K562 (cell line): ENCODE results near the gene CAPN2. TPM values are rescaled to one million over a fixed set of nuclear protein-coding genes. Genes with fewer than 3 reads are reported as not detected.
A peak's percentile ranks its signal among the peaks of the same experiment; 100 is the strongest.

Experiments used
- CBFA2T2 ChIP-seq: fragments of 450-650 bp; conservative IDR thresholded peaks from 2 replicates; pipeline ENCODE4 v1.6.1; 2017; ENCODE audit warnings: mild to moderate bottlenecking
- CREB3L1 ChIP-seq: fragments of 450-650 bp; IDR thresholded peaks from 2 replicates; pipeline ENCODE4 v1.6.1; 2014; ENCODE audit warnings: low read depth, mild to moderate bottlenecking, moderate library complexity, borderline replicate concordance
- DIDO1 ChIP-seq: fragments of 450-650 bp; IDR thresholded peaks from 2 replicates; pipeline ENCODE4 v1.6.1; 2016; ENCODE audit warnings: low read depth, missing biosample characterization, missing genetic modification characterization
- EP300 ChIP-seq: IDR thresholded peaks from 2 replicates; pipeline ENCODE4 v1.6.1; 2012; ENCODE audit warnings: low read length, improper control_type of control experiment
- FOXK1 ChIP-seq: sonication (generic); formaldehyde crosslinking; IDR thresholded peaks from 2 replicates; pipeline ENCODE4 v1.8.0; 2022; ENCODE audit warnings: missing genetic modification reagents, mild to moderate bottlenecking, borderline replicate concordance
- GATA2 ChIP-seq: sonication (generic); formaldehyde crosslinking; IDR thresholded peaks from 2 replicates; pipeline ENCODE4 v1.4.0; 2020; ENCODE audit warnings: mild to moderate bottlenecking, missing genetic modification reagents
- HDAC1 ChIP-seq, 2 experiments: fragments of 450-650 bp; IDR thresholded peaks; 2 replicates each; pipeline ENCODE4 v1.6.1; 2016 to 2017; ENCODE audit warnings: inconsistent platforms in 1 of 2, mild to moderate bottlenecking in 1 of 2, moderate library complexity in 1 of 2
- HMGN3 ChIP-seq: IDR thresholded peaks from 2 replicates; pipeline ENCODE4 v1.6.1; 2011; ENCODE audit warnings: borderline replicate concordance, low read depth, mild to moderate bottlenecking, mixed read lengths, low read length; ENCODE audit not compliant: insufficient read length; ENCODE audit errors: extremely low read depth
- KLF6 ChIP-seq: fragments of 250-450 bp; sonication (Bioruptor Pico); IDR thresholded peaks from 2 replicates; pipeline ENCODE4 v1.4.0; 2020; ENCODE audit warnings: mild to moderate bottlenecking, moderate library complexity, borderline replicate concordance
- MAFF ChIP-seq: IDR thresholded peaks from 2 replicates; pipeline ENCODE4 v1.6.1; 2012; ENCODE audit warnings: low read length, improper control_type of control experiment
- PHB2 ChIP-seq: fragments of 450-650 bp; IDR thresholded peaks from 2 replicates; pipeline ENCODE4 v1.6.1; 2017; ENCODE audit warnings: low read depth
- PYGO2 ChIP-seq: fragments of 450-650 bp; IDR thresholded peaks from 2 replicates; pipeline ENCODE4 v1.6.1; 2016; ENCODE audit warnings: mild to moderate bottlenecking, missing genetic modification characterization, moderate library complexity, missing compliant biosample characterization
- RUNX1 ChIP-seq: sonication (generic); IDR thresholded peaks from 2 replicates; pipeline ENCODE4 v1.6.1; 2016; ENCODE audit warnings: antibody characterized with exemption, low read depth
- SAFB ChIP-seq: fragments of 200-400 bp; formaldehyde crosslinking; IDR thresholded peaks from 2 replicates; pipeline ENCODE4 v1.6.1; 2017; ENCODE audit warnings: low read depth, low read length, borderline replicate concordance
- SMAD3 ChIP-seq: fragments of 450-650 bp; formaldehyde crosslinking; conservative IDR thresholded peaks from 2 replicates; pipeline ENCODE4 v1.4.0; 2020; ENCODE audit warnings: mild to moderate bottlenecking
- SNIP1 ChIP-seq: fragments of 450-650 bp; IDR thresholded peaks from 2 replicates; pipeline ENCODE4 v1.7.1; 2017; ENCODE audit warnings: low read depth, mild to moderate bottlenecking
- SNRNP70 ChIP-seq: fragments of 200-400 bp; formaldehyde crosslinking; optimal IDR thresholded peaks from 2 replicates; pipeline ENCODE3; 2017; ENCODE audit warnings: low read depth, low read length
- SP2 ChIP-seq: IDR thresholded peaks from 2 replicates; pipeline ENCODE4 v1.6.1; 2011; ENCODE audit warnings: mild to moderate bottlenecking, low read depth, low read length, moderate library complexity; ENCODE audit not compliant: poor library complexity, severe bottlenecking; ENCODE audit errors: extremely low read depth
- TEAD4 ChIP-seq, 2 experiments: sonication (generic) in 1 of 2; formaldehyde crosslinking in 1 of 2; IDR thresholded peaks; 2 replicates each; pipeline versions ENCODE4 v1.6.1 to v1.8.0; 2012 to 2022; ENCODE audit warnings: borderline replicate concordance in 1 of 2, inconsistent platforms in 1 of 2, low read length in 1 of 2, mild to moderate bottlenecking in 1 of 2, missing genetic modification reagents in 1 of 2
- polyA plus RNA-seq, 8 experiments: library from polyadenylated mRNA; depleted of rRNA in 4 of 8; stranded (reverse) in 5 of 8; unstranded in 3 of 8; fragments of >200 nt; fragmentation: Nextera tagmentation in 2 of 8; fragmentation: Illumina TruSeq in 1 of 8; extraction: Ambion mirVana in 2 of 8; extraction: Trizol in 1 of 8; gene quantifications; 2 replicates each; pipeline versions ENCODE4 v1.2.1 to v1.2.3, GENCODE V29; 2011 to 2014; ENCODE audit warnings: inconsistent platforms in 1 of 8, missing spikeins in 1 of 8
- total RNA-seq, 7 experiments: library from RNA; depleted of rRNA in 6 of 7; stranded (reverse); fragments of >200 nt in 6 of 7; fragmentation: Illumina TruSeq in 2 of 7; extraction: Trizol in 2 of 7; gene quantifications; 2 replicates each; pipeline versions ENCODE4 v1.2.1 to v1.2.3, GENCODE V29; 2011 to 2021; ENCODE audit warnings: low replicate concordance in 1 of 7
- TF ChIP-seq, protein P1 (sequence below), 2 experiments: IDR thresholded peaks; 2 replicates each; pipeline ENCODE4 v1.6.1; 2012; ENCODE audit warnings: improper control_type of control experiment in 2 of 2, low read depth in 2 of 2, low read length in 2 of 2, borderline replicate concordance in 1 of 2
- TF ChIP-seq, protein P2 (sequence below): fragments of 200-800 bp; sonication (Bioruptor generic); IDR thresholded peaks from 2 replicates; pipeline ENCODE4 v1.6.1; 2017; ENCODE audit warnings: missing genetic modification characterization, missing compliant biosample characterization

Gene CAPN2
- total and polyA plus RNA-seq, 9 of the 15 experiments (the other 6 are each of a cell fraction or from before 2014, with no cell fraction given): 24.6 to 157 (median 101) TPM

DNA sequence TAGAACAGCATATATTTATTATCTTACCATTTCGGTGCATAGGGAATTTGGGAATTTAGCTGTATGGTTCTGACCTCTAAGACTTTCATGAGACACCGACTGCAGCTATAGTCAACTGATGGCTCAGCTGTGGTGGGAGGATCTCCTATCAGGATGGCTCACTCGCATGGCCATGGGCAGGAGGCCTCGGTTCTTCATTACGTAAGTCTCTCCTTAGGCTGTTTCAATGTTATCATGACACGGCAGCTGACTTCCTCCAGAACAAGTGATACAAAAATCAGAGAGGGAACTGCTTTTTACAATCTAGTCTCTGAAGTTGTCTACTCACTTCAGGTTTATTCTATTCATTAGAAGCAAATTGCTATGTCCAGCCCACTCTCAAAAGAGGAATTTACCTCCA, 33.5 kb upstream of the CAPN2 start (continued):
- TF ChIP-seq SP2: no peak
- TF ChIP-seq PHB2: no peak
- TF ChIP-seq MAFF: no peak
- TF ChIP-seq, protein P1, sequence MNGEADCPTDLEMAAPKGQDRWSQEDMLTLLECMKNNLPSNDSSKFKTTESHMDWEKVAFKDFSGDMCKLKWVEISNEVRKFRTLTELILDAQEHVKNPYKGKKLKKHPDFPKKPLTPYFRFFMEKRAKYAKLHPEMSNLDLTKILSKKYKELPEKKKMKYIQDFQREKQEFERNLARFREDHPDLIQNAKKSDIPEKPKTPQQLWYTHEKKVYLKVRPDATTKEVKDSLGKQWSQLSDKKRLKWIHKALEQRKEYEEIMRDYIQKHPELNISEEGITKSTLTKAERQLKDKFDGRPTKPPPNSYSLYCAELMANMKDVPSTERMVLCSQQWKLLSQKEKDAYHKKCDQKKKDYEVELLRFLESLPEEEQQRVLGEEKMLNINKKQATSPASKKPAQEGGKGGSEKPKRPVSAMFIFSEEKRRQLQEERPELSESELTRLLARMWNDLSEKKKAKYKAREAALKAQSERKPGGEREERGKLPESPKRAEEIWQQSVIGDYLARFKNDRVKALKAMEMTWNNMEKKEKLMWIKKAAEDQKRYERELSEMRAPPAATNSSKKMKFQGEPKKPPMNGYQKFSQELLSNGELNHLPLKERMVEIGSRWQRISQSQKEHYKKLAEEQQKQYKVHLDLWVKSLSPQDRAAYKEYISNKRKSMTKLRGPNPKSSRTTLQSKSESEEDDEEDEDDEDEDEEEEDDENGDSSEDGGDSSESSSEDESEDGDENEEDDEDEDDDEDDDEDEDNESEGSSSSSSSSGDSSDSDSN (IDR thresholded peaks at IDR 0.05; ENCODE audit: borderline replicate concordance in 1 of 2, low read depth in 2 of 2, low read length in 2 of 2): no peak
- no peak for TF ChIP-seq HMGN3
- TF ChIP-seq GATA2 (CRISPR knock-in tag): peak; percentile 82
- no peak for TF ChIP-seq CREB3L1
- TF ChIP-seq SNIP1: no peak
- no peak; the same call in 1 of the 2 replicates for TF ChIP-seq RUNX1
- TF ChIP-seq SAFB: no peak
- peak; percentile 83 for TF ChIP-seq EP300
- no peak for TF ChIP-seq FOXK1 (CRISPR knock-in tag)
- TF ChIP-seq SNRNP70: no peak
- TF ChIP-seq CBFA2T2: peak; percentile 94
- TF ChIP-seq DIDO1 (tag): no peak
- peak in 1 of 2 experiments; percentile 96; a peak in 2 of 4 replicates for TF ChIP-seq HDAC1 (IDR thresholded peaks at IDR 0.05)
- TF ChIP-seq, protein P2, sequence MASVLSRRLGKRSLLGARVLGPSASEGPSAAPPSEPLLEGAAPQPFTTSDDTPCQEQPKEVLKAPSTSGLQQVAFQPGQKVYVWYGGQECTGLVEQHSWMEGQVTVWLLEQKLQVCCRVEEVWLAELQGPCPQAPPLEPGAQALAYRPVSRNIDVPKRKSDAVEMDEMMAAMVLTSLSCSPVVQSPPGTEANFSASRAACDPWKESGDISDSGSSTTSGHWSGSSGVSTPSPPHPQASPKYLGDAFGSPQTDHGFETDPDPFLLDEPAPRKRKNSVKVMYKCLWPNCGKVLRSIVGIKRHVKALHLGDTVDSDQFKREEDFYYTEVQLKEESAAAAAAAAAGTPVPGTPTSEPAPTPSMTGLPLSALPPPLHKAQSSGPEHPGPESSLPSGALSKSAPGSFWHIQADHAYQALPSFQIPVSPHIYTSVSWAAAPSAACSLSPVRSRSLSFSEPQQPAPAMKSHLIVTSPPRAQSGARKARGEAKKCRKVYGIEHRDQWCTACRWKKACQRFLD (CRISPR knock-in tag): peak; percentile 95
- TF ChIP-seq PYGO2 (tag): 0 out of 2 replicates have a peak, but pooled peaks have one; percentile 27
- peak; percentile 95 for TF ChIP-seq TEAD4 (IDR thresholded peaks at IDR 0.05; ENCODE audit: low read length)
- TF ChIP-seq TEAD4 (CRISPR knock-in tag; IDR thresholded peaks at IDR 0.05; ENCODE audit: borderline replicate concordance): no peak
- TF ChIP-seq SMAD3 (CRISPR knock-in tag): no peak; the same call in 1 of the 2 replicates
- no peak for TF ChIP-seq KLF6 (CRISPR knock-in tag)
